ENCODE measurements around the gene SRSF9. TPM values are rescaled to one million over a fixed set of nuclear protein-coding genes. Genes with fewer than 3 reads are reported as not detected.
A peak's percentile ranks its signal among the peaks of the same experiment; 100 is the strongest.
"Not testable (repeated sequence)": the region's sequence is repeated elsewhere in the genome, so short reads cannot be mapped to it uniquely, and the experiment has no call there.

The SRSF9 gene
- total RNA-seq, 4 donors from 2014 or later = 55.4 to 97.2 (median 81.2) TPM

- 94% methylated on average over 4 of the region's 4 CpGs for WGBS, 2 donors
- no peak overlapping the region for H3K4me3 ChIP-seq (ENCODE audit: low read depth, poor library complexity, severe bottlenecking)
- intact Hi-C loops (cut with DNase I; ENCODE audit: low total_unique reads) = loop anchor here (5.0 kb wide), 1 partner anchor 89 kb away; no protein-coding TSS in a partner anchor
- DNase-seq (ENCODE audit: low spot score in 2 of 2) = no peak
- TF ChIP-seq CTCF (IDR thresholded peaks at IDR 0.05) = no peak
- no peak for TF ChIP-seq POLR2A (IDR thresholded peaks at IDR 0.05)
Observed at GRCh38 chr12:120447992-120448391, 21.6 kb downstream of the SRSF9 start.

GRCh38 chr12:120446844-120447178 is 22.7 kb downstream of the SRSF9 start:
- peak overlapping the region; percentile 98 for H3K4me3 ChIP-seq (ENCODE audit: low read depth, poor library complexity, severe bottlenecking)
- intact Hi-C loops (cut with DNase I; ENCODE audit: low total_unique reads) = loop anchor here (5.0 kb wide), 1 partner anchor 90 kb away; no protein-coding TSS in a partner anchor
- DNase-seq (ENCODE audit: low spot score in 2 of 2) = not testable (repeated sequence)
- WGBS, 2 donors = 7 to 9% methylated on average over 17 of the region's 17 CpGs

- DNase-seq (ENCODE audit: low spot score in 2 of 2) = peak; percentile 75 to 97
- TF ChIP-seq CTCF (IDR thresholded peaks at IDR 0.05) = no peak
- TF ChIP-seq POLR2A (IDR thresholded peaks at IDR 0.05) = no peak
- intact Hi-C loops (cut with DNase I; ENCODE audit: low total_unique reads) = loop anchor here (5.0 kb wide), 1 partner anchor 91 kb away; no protein-coding TSS in a partner anchor
- H3K4me3 ChIP-seq (ENCODE audit: low read depth, poor library complexity, severe bottlenecking) = peak within 1 kb of the TSS; percentile 98
- 0% methylated on average over 28 to 73 of the region's 73 CpGs for WGBS, 2 donors
Observed at GRCh38 chr12:120445911-120446843, 23.4 kb downstream of the SRSF9 start, which contains the start of the genes GATC and TRIAP1. Gene GATC, plus strand, starts transcription at chr12:120446444. Its CDS starts 37 bp downstream, at chr12:120446481. Gene TRIAP1, minus strand, starts transcription at chr12:120446384. Its CDS starts 12 bp downstream, at chr12:120446372.

DNA sequence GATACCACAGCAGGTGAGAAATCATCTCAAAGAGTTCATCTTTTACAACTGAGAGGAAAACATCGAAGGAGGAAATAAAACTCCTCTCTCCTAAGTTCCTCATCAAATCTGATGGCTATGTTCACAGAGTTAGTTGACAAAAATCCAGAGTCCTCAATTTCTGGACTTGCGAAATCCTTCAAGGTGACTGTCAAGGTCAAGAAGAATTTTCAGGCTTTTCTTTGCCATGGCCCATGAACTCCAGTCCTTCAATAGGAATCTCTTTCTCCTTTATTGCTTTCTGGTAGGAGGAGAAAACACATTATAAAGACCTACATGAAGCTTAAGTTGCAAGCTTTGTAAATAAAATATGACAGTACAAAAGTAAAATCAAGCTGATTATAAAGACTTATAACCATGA is 24.9 kb downstream of the SRSF9 start:
- 93% methylated on average over 2 of the region's 2 CpGs for WGBS, 2 donors
- no peak overlapping the region for H3K4me3 ChIP-seq (ENCODE audit: low read depth, poor library complexity, severe bottlenecking)
- no peak for DNase-seq (ENCODE audit: low spot score in 2 of 2)
- intact Hi-C loops (cut with DNase I; ENCODE audit: low total_unique reads) = loop anchor here (5.0 kb wide), 1 partner anchor 93 kb away; no protein-coding TSS in a partner anchor
- TF ChIP-seq POLR2A (IDR thresholded peaks at IDR 0.05) = no peak
- no peak for TF ChIP-seq CTCF (IDR thresholded peaks at IDR 0.05)

DNA sequence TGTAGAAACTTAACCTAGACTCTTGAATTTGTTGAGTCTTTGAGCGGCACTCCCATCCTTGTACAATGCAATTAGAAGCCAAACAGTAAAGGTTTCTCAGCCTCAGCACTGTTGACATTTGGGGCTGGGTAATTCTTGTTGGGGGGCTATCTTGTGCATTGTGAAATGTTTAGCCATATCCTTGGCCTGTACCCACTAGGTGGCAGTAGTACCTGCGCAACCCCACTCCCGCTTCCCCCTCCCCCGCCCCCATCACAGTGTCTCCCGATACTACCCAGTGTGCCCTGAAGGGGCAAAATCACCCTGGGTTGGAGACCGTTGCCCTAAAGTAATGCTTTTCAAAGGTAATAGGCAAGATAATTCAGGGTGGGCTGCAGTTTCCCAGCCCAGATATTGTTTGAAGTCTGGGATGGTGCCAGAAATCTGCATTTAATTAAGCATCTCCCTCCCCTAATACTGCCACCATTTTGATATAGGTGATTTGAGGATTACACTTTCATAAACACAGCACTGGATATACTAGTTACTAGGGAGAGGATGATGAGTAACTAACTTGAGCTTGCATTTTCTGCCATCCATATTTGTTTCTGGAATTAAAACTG is 29.8 kb downstream of the SRSF9 start:
- no peak overlapping the region for H3K4me3 ChIP-seq (ENCODE audit: low read depth, poor library complexity, severe bottlenecking)
- intact Hi-C loops (cut with DNase I; ENCODE audit: low total_unique reads) = no loop called here
- WGBS, 2 donors = 16 to 34% methylated on average over 6 of the region's 6 CpGs
- DNase-seq (ENCODE audit: low spot score in 2 of 2) = no peak
- TF ChIP-seq POLR2A (IDR thresholded peaks at IDR 0.05) (no peak), CTCF (IDR thresholded peaks at IDR 0.05) (no peak)

Data from lower leg skin (tissue), 4 donors.